ENCODE results near the gene MLF2. TPM values are rescaled to one million over a fixed set of nuclear protein-coding genes. Genes with fewer than 3 reads are reported as not detected.

The MLF2 gene
- total RNA-seq = 100 to 1,000 TPM; 114 to 117 (median 116) TPM
- total RNA-seq (2013) = 69.3 TPM

DNA sequence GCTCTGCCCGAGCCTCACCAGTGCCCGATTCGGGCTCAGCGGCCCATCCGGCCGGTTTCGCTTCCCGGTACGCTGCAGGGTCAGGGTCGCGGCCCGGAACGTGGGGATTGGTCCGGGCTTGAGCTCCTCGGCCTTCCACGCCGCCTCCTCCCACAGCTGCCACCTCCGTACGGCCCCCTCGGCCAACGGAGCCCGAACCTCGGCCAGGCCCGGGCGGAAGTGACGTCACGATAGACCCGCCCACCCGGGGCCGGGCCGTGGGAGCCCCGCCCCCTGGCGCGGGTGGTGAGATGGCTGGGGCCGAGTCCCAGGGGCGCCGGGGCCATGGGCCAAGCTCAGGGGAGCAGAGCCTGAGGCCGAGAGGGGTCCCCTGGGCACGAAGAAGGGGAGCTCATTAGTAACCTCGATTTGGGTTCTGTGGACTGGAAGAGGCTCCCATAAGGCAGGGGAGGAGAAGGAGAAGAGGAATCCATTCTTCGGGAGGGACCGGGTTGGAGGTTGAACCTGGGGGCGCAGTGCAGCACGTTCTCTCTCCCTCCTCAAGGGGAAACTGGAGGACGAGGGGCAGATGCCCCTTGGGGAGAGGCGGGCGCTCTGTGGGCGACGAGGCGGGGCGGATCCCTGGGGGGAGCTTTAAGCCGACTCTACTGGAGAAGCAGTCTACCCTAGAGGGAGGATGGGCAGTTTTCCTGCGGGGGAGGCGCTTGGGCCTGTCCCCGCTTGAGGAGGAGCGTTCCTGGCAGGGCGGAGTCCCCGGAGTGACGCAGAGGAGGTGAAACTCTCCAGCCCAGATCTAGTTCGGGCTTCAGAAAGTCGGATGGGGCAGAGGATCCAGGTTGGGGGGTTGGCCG is at the start of gene MLF2:
TSS of gene MLF2 (minus strand) at position 221 of the 851 bp plus-strand sequence. CDS start 807 bp downstream, outside the sequence.
- Mint-ChIP-seq H3K36me3 (peaks cover 4% of the 10 kb centered on the region), H3K27ac (peak within 1 kb of the TSS; percentile 95 to 97), H3K9me3 (no peaks in the 10 kb centered on the region), H3K4me1 (peaks cover 5 to 34% of the 10 kb centered on the region in 2 donors), H3K27me3 (ENCODE audit: low read depth in 2 of 2) (peaks cover 0 to 13% of the 10 kb centered on the region in 2 donors), H3K4me3 (peak within 1 kb of the TSS; percentile 95)
- peak; percentile 97 to 98 for DNase-seq
- H3K4me1 ChIP-seq (ENCODE audit: control insufficient read depth, insufficient read depth, low read length) = peaks cover 16% of the 10 kb centered on the region
- WGBS (ENCODE audit: insufficient coverage) = under 1% methylated on average over 62 of the region's 62 CpGs
- no peak for TF ChIP-seq CTCF (IDR thresholded peaks at IDR 0.05)
- H3K9me3 ChIP-seq (ENCODE audit: control insufficient read depth, insufficient read depth, low read length) = no peaks in the 10 kb centered on the region
- H3K36me3 ChIP-seq (ENCODE audit: control insufficient read depth, insufficient read depth, low read length) = peaks cover 36% of the 10 kb centered on the region
- ATAC-seq = peak; percentile 87 to 94 (median 88)
- peak within 1 kb of the TSS; percentile 93 for H3K27ac ChIP-seq (ENCODE audit: low read length)
- peak within 1 kb of the TSS; percentile 78 for H3K4me3 ChIP-seq (ENCODE audit: low read length)
- H3K27me3 ChIP-seq (ENCODE audit: control insufficient read depth, insufficient read depth, low read length) = no peaks in the 10 kb centered on the region
- intact Hi-C loops (cut with micrococcal nuclease) = loop anchor here (1.0 to 5.0 kb wide), 7 partner anchors 11 to 146 kb away; partner anchors contain the start of genes CHD4, ING4, P3H3 and SPSB2

- no peak overlapping the region for H3K27ac ChIP-seq (ENCODE audit: low read length)
- peaks cover 6% of the 10 kb centered on the region for H3K27me3 ChIP-seq (ENCODE audit: control insufficient read depth, insufficient read depth, low read length)
- Mint-ChIP-seq H3K27me3 (ENCODE audit: low read depth in 2 of 2) (peaks cover 14 to 28% of the 10 kb centered on the region in 2 donors), H3K27ac (no peak overlapping the region), H3K9me3 (no peaks in the 10 kb centered on the region), H3K4me1 (no peaks in the 10 kb centered on the region), H3K4me3 (no peak overlapping the region), H3K36me3 (no peaks in the 10 kb centered on the region)
- ATAC-seq (no peak), DNase-seq (no peak)
- H3K4me3 ChIP-seq (ENCODE audit: low read length) = no peak overlapping the region
- TF ChIP-seq CTCF (IDR thresholded peaks at IDR 0.05) = no peak
- intact Hi-C loops (cut with micrococcal nuclease) = no loop called here
- H3K9me3 ChIP-seq (ENCODE audit: control insufficient read depth, insufficient read depth, low read length) = no peaks in the 10 kb centered on the region
- no peaks in the 10 kb centered on the region for H3K4me1 ChIP-seq (ENCODE audit: control insufficient read depth, insufficient read depth, low read length)
- WGBS (ENCODE audit: insufficient coverage) = 94% methylated on average over 5 of the region's 5 CpGs
- no peaks in the 10 kb centered on the region for H3K36me3 ChIP-seq (ENCODE audit: control insufficient read depth, insufficient read depth, low read length)
These were observed 46.2 kb upstream of the MLF2 start for GRCh38 chr12:6799147-6799546.

- DNase-seq (no peak), ATAC-seq (no peak)
- Histone ChIP-seq H3K4me1 (ENCODE audit: control insufficient read depth, insufficient read depth, low read length) (peaks cover 16% of the 10 kb centered on the region), H3K9me3 (ENCODE audit: control insufficient read depth, insufficient read depth, low read length) (no peaks in the 10 kb centered on the region), H3K36me3 (ENCODE audit: control insufficient read depth, insufficient read depth, low read length) (no peaks in the 10 kb centered on the region), H3K4me3 (ENCODE audit: low read length) (no peak overlapping the region), H3K27me3 (ENCODE audit: control insufficient read depth, insufficient read depth, low read length) (peaks cover 6% of the 10 kb centered on the region), H3K27ac (ENCODE audit: low read length) (no peak overlapping the region)
- Mint-ChIP-seq H3K27ac (no peak overlapping the region), H3K36me3 (no peaks in the 10 kb centered on the region), H3K4me3 (no peak overlapping the region), H3K4me1 (peaks cover 0 to 13% of the 10 kb centered on the region in 2 donors), H3K27me3 (ENCODE audit: low read depth in 2 of 2) (peaks cover 28 to 53% of the 10 kb centered on the region in 2 donors), H3K9me3 (no peaks in the 10 kb centered on the region)
- TF ChIP-seq CTCF (IDR thresholded peaks at IDR 0.05) = no peak
- intact Hi-C loops (cut with micrococcal nuclease) = no loop called here
- WGBS (ENCODE audit: insufficient coverage) = 92% methylated on average over 4 of the region's 4 CpGs
These were observed 43.6 kb upstream of the MLF2 start for GRCh38 chr12:6796576-6796975.
